ENCODE results near the gene MPZL3. TPM values are rescaled to one million over a fixed set of nuclear protein-coding genes. Genes with fewer than 3 reads are reported as not detected.

The MPZL3 gene
- total RNA-seq, 1 experiment from 2014 or later = 8.7 TPM

DNA sequence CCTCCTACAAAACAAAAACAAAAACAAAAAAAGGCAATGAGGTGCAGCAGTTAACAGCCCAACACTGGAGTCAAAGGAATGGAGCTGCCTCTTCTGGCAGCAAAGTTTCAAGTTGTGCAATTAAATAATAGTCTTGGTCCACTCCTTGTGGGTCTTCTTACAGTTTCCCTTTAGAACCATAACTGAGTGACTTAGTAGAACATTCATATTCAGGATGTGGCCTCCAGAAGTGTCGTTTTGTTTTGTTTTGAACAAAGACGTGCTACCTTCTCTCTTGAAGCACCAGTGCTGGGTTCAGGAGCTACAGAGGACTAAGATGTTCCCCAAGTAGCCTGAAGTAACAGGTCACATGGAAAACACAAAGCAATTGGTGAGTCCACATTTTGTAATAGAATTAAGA lies 25.4 kb downstream of the MPZL3 start:
- H3K9ac ChIP-seq (ENCODE audit: low read length) = no peak overlapping the region
- H4K20me1 ChIP-seq (ENCODE audit: insufficient read depth) = no peaks in the 10 kb centered on the region
- no peaks in the 10 kb centered on the region for H3K9me2 ChIP-seq (ENCODE audit: insufficient read depth)
- H3K27me3 ChIP-seq (ENCODE audit: insufficient read depth, low read length) = no peaks in the 10 kb centered on the region; the same call in 1 of the 2 replicates
- DNase-seq (ENCODE audit: low read depth, low spot score) (no peak), ATAC-seq (no peak)
- no peak overlapping the region for H2AFZ ChIP-seq (ENCODE audit: low read depth, low read length, poor library complexity, severe bottlenecking)
- ChIA-PET CTCF (no interaction called here), POLR2A (no interaction called here), RAD21 (ENCODE audit: low non-redundant PET in 1 of 2, low total read pairs in 2 of 2, uncharacterized antibody in 2 of 2, unreplicated experiment in 2 of 2) (no interaction called here)
- BruUV-seq (replicated peaks) = no TSS peak
- H3K36me3 ChIP-seq (ENCODE audit: control insufficient read depth in 1 of 2, insufficient read depth in 2 of 2, low read length in 2 of 2) = no peaks in the 10 kb centered on the region
- H3K79me2 ChIP-seq (ENCODE audit: insufficient read depth, low read length) = no peaks in the 10 kb centered on the region
- H3K4me1 ChIP-seq (ENCODE audit: control insufficient read depth in 1 of 2, insufficient read depth in 2 of 2, low read length in 2 of 2) = peaks cover 0 to under 1% of the 10 kb centered on the region in 2 experiments; a peak in 1 of 4 replicates
- H3K27ac ChIP-seq (ENCODE audit: low read depth, low read length) = no peak overlapping the region
- H3K4me2 ChIP-seq (ENCODE audit: low read length) = no peak overlapping the region
- H3K9me3 ChIP-seq (ENCODE audit: control insufficient read depth in 1 of 2, insufficient read depth in 1 of 2, low read depth in 1 of 2, low read length in 2 of 2) = no peaks in the 10 kb centered on the region
- no peak overlapping the region for H3K4me3 ChIP-seq (replicated peaks in 1 of 2; ENCODE audit: low read depth in 1 of 2, low read length in 2 of 2)
- TF ChIP-seq FOSL1 (IDR thresholded peaks at IDR 0.05; ENCODE audit: low read depth) = no peak
- TF ChIP-seq RAD21 (IDR thresholded peaks at IDR 0.05; ENCODE audit: low read depth) = no peak
- no peak for TF ChIP-seq EZH2phosphoT487 (IDR thresholded peaks at IDR 0.05; ENCODE audit: borderline replicate concordance)
- no peak for TF ChIP-seq ZNF274 (IDR thresholded peaks at IDR 0.05; ENCODE audit: low read depth, low read length)
- TF ChIP-seq, protein P1, sequence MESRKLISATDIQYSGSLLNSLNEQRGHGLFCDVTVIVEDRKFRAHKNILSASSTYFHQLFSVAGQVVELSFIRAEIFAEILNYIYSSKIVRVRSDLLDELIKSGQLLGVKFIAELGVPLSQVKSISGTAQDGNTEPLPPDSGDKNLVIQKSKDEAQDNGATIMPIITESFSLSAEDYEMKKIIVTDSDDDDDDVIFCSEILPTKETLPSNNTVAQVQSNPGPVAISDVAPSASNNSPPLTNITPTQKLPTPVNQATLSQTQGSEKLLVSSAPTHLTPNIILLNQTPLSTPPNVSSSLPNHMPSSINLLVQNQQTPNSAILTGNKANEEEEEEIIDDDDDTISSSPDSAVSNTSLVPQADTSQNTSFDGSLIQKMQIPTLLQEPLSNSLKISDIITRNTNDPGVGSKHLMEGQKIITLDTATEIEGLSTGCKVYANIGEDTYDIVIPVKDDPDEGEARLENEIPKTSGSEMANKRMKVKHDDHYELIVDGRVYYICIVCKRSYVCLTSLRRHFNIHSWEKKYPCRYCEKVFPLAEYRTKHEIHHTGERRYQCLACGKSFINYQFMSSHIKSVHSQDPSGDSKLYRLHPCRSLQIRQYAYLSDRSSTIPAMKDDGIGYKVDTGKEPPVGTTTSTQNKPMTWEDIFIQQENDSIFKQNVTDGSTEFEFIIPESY (IDR thresholded peaks at IDR 0.05; ENCODE audit: extremely low read depth, insufficient replicate concordance, low read length) = no peak
- TF ChIP-seq SRF (IDR thresholded peaks at IDR 0.05; ENCODE audit: low read depth) = no peak
- intact Hi-C loops (cut with micrococcal nuclease) = no loop called here

DNA sequence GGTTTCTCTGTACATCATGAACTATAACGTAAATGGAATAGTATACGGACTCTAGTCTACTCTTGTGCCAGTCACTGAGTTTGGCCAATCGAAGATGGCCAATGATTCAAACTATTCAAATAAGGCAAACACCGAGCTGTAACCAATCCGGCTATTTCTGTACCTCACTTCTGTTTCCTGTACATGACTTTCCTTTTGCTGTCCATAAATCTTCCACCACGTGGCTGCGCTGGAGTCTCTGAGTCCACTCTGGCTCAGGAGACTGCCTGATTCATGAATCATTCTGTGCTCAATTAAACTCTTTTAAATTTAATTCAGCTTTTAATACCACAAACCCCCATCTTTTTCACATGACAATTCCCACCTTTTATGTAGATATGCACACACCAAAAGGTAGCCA lies 25.9 kb downstream of the MPZL3 start:
- no peaks in the 10 kb centered on the region for H3K79me2 ChIP-seq (ENCODE audit: insufficient read depth, low read length)
- H4K20me1 ChIP-seq (ENCODE audit: insufficient read depth) = no peaks in the 10 kb centered on the region
- no peaks in the 10 kb centered on the region for H3K4me1 ChIP-seq (ENCODE audit: control insufficient read depth in 1 of 2, insufficient read depth in 2 of 2, low read length in 2 of 2)
- ChIA-PET RAD21 (ENCODE audit: low non-redundant PET in 1 of 2, low total read pairs in 2 of 2, uncharacterized antibody in 2 of 2, unreplicated experiment in 2 of 2) (no interaction called here), CTCF (no interaction called here), POLR2A (no interaction called here)
- DNase-seq (ENCODE audit: low read depth, low spot score) (no peak), ATAC-seq (no peak)
- no peak overlapping the region for H3K4me3 ChIP-seq (replicated peaks in 1 of 2; ENCODE audit: low read depth in 1 of 2, low read length in 2 of 2)
- H3K4me2 ChIP-seq (ENCODE audit: low read length) = no peak overlapping the region
- H3K36me3 ChIP-seq (ENCODE audit: control insufficient read depth in 1 of 2, insufficient read depth in 2 of 2, low read length in 2 of 2) = no peaks in the 10 kb centered on the region
- intact Hi-C loops (cut with micrococcal nuclease) = no loop called here
- TF ChIP-seq TCF7L2 (IDR thresholded peaks at IDR 0.05; ENCODE audit: borderline replicate concordance, extremely low read depth, insufficient read depth, insufficient read length) (no peak), RAD21 (IDR thresholded peaks at IDR 0.05; ENCODE audit: low read depth) (peak; percentile 25; the same call in 1 of the 2 replicates), ZNF274 (IDR thresholded peaks at IDR 0.05; ENCODE audit: low read depth, low read length) (no peak), SRF (IDR thresholded peaks at IDR 0.05; ENCODE audit: low read depth) (no peak), EZH2phosphoT487 (IDR thresholded peaks at IDR 0.05; ENCODE audit: borderline replicate concordance) (no peak)
- no TSS peak for BruUV-seq (replicated peaks)
- no peaks in the 10 kb centered on the region for H3K9me2 ChIP-seq (ENCODE audit: insufficient read depth)
- H3K27ac ChIP-seq (ENCODE audit: low read depth, low read length) = no peak overlapping the region
- H3K9me3 ChIP-seq (ENCODE audit: control insufficient read depth in 1 of 2, insufficient read depth in 1 of 2, low read depth in 1 of 2, low read length in 2 of 2) = no peaks in the 10 kb centered on the region
- H3K27me3 ChIP-seq (ENCODE audit: insufficient read depth, low read length) = no peaks in the 10 kb centered on the region; the same call in 1 of the 2 replicates
- H3K9ac ChIP-seq (ENCODE audit: low read length) = no peak overlapping the region
- H2AFZ ChIP-seq (ENCODE audit: low read depth, low read length, poor library complexity, severe bottlenecking) = no peak overlapping the region
